Activated naive CD8-positive, alpha-beta T cell treated with anti-CD3 and anti-CD28 coated beads, Interleukin-2, amount 10 ng/mL, durations not matched to agents 7 days and 5 days (primary cell): ENCODE results near the gene SCN8A. TPM values are rescaled to one million over a fixed set of nuclear protein-coding genes. Genes with fewer than 3 reads are reported as not detected.

ENCODE experiments used
- ATAC-seq: fragments of 150-1000 bp; cut with Tn5 transposase; one replicate; pipeline ENCODE4 v1.10.0; 2021; ENCODE audit warnings: low read depth, moderate library complexity
- POLR2A ChIA-PET: fragments of 350-600 bp; sonication (Branson Sonifier 250); formaldehyde crosslinking; loops from one replicate; lab custom pipeline; 2021; ENCODE audit warnings: antibody characterized with exemption; lab: Charles Lee
- DNase-seq: peaks from one replicate; pipeline ENCODE4 v3.0.0; 2021
- H3K27ac Mint-ChIP-seq: one replicate; pipeline ENCODE4 v1.8.0; 2022; ENCODE audit warnings: mild to moderate bottlenecking, mixed read lengths
- H3K27me3 Mint-ChIP-seq: one replicate; pipeline ENCODE4 v1.8.0; 2022; ENCODE audit warnings: mild to moderate bottlenecking, moderate library complexity, mixed read lengths
- H3K36me3 Mint-ChIP-seq: one replicate; pipeline ENCODE4 v1.8.0; 2021; ENCODE audit warnings: mild to moderate bottlenecking, mixed read lengths
- H3K4me1 Mint-ChIP-seq: one replicate; pipeline ENCODE4 v1.8.0; 2021; ENCODE audit warnings: mixed read lengths
- H3K4me3 Mint-ChIP-seq: one replicate; pipeline ENCODE4 v1.8.0; 2022; ENCODE audit warnings: mild to moderate bottlenecking, moderate library complexity, mixed read lengths
- H3K9me3 Mint-ChIP-seq: one replicate; pipeline ENCODE4 v1.8.0; 2021; ENCODE audit warnings: mixed read lengths
- total RNA-seq, 2 experiments: library from RNA; stranded (reverse); gene quantifications; one replicate each; pipeline ENCODE4 v1.2.3, GENCODE V29; 2021

The SCN8A gene
- total RNA-seq, 2 experiments from 2014 or later, result 0.96 to 1.3 TPM

GRCh38 chr12:51721282-51721940 lies 130.4 kb downstream of the SCN8A start:
- peak; percentile 100 for ATAC-seq
- H3K27ac Mint-ChIP-seq, result no peak overlapping the region
- POLR2A ChIA-PET, result no interaction called here

GRCh38 chr12:51722431-51722830 lies 131.4 kb downstream of the SCN8A start:
- POLR2A ChIA-PET, result no interaction called here
- peaks cover 29% of the 10 kb centered on the region for H3K27me3 Mint-ChIP-seq
- H3K4me3 Mint-ChIP-seq, result no peak overlapping the region
- no peak overlapping the region for H3K27ac Mint-ChIP-seq
- H3K9me3 Mint-ChIP-seq, result no peaks in the 10 kb centered on the region
- H3K4me1 Mint-ChIP-seq, result peaks cover 8% of the 10 kb centered on the region
- DNase-seq (no peak), ATAC-seq (no peak)
- no peaks in the 10 kb centered on the region for H3K36me3 Mint-ChIP-seq

More at GRCh38 chr12:51721282-51721940, 130.4 kb downstream of the SCN8A start:
- peaks cover 8% of the 10 kb centered on the region for H3K4me1 Mint-ChIP-seq
- no peaks in the 10 kb centered on the region for H3K36me3 Mint-ChIP-seq
- no peaks in the 10 kb centered on the region for H3K9me3 Mint-ChIP-seq
- peak; percentile 72 for DNase-seq
- peak overlapping the region; percentile 75 for H3K4me3 Mint-ChIP-seq
- peaks cover 29% of the 10 kb centered on the region for H3K27me3 Mint-ChIP-seq

GRCh38 chr12:51726161-51726560 lies 135.1 kb downstream of the SCN8A start:
- ATAC-seq, result no peak
- no peak overlapping the region for H3K27ac Mint-ChIP-seq
- peaks cover 38% of the 10 kb centered on the region for H3K27me3 Mint-ChIP-seq
- DNase-seq, result no peak
- no peaks in the 10 kb centered on the region for H3K36me3 Mint-ChIP-seq
- POLR2A ChIA-PET, result no interaction called here
- no peak overlapping the region for H3K4me3 Mint-ChIP-seq
- H3K4me1 Mint-ChIP-seq, result peaks cover 6% of the 10 kb centered on the region
- H3K9me3 Mint-ChIP-seq, result no peaks in the 10 kb centered on the region

- peaks cover under 1% of the 10 kb centered on the region for H3K4me1 Mint-ChIP-seq
- H3K4me3 Mint-ChIP-seq, result no peak overlapping the region
- H3K27me3 Mint-ChIP-seq, result peaks cover 31% of the 10 kb centered on the region
- no peak for DNase-seq
- POLR2A ChIA-PET, result no interaction called here
- H3K36me3 Mint-ChIP-seq, result no peaks in the 10 kb centered on the region
- ATAC-seq, result no peak
- no peak overlapping the region for H3K27ac Mint-ChIP-seq
- H3K9me3 Mint-ChIP-seq, result no peaks in the 10 kb centered on the region
These were observed 135.9 kb downstream of the SCN8A start for GRCh38 chr12:51726931-51727330.

- Mint-ChIP-seq H3K4me3 (no peak overlapping the region), H3K4me1 (no peaks in the 10 kb centered on the region), H3K27me3 (peaks cover 21% of the 10 kb centered on the region), H3K9me3 (peaks cover 1% of the 10 kb centered on the region), H3K36me3 (peaks cover 2% of the 10 kb centered on the region), H3K27ac (no peak overlapping the region)
- ATAC-seq, result no peak
- DNase-seq, result no peak
- POLR2A ChIA-PET, result no interaction called here
These were observed 138.3 kb downstream of the SCN8A start for GRCh38 chr12:51729331-51729730.

GRCh38 chr12:51730745-51731144 lies 139.7 kb downstream of the SCN8A start:
- POLR2A ChIA-PET, result no interaction called here
- no peak for DNase-seq
- H3K4me3 Mint-ChIP-seq, result no peak overlapping the region
- no peaks in the 10 kb centered on the region for H3K4me1 Mint-ChIP-seq
- H3K36me3 Mint-ChIP-seq, result peaks cover 2% of the 10 kb centered on the region
- H3K9me3 Mint-ChIP-seq, result peaks cover 3% of the 10 kb centered on the region
- peaks cover 21% of the 10 kb centered on the region for H3K27me3 Mint-ChIP-seq
- ATAC-seq, result no peak
- no peak overlapping the region for H3K27ac Mint-ChIP-seq

- Mint-ChIP-seq H3K27ac (no peak overlapping the region), H3K36me3 (no peaks in the 10 kb centered on the region), H3K27me3 (peaks cover 3% of the 10 kb centered on the region), H3K4me1 (peaks cover 3% of the 10 kb centered on the region), H3K4me3 (no peak overlapping the region), H3K9me3 (peaks cover 6% of the 10 kb centered on the region)
- ATAC-seq, result no peak
- DNase-seq, result no peak
- POLR2A ChIA-PET, result no interaction called here
These were observed 149.5 kb downstream of the SCN8A start for GRCh38 chr12:51740536-51740935.

- Mint-ChIP-seq H3K9me3 (peaks cover 6% of the 10 kb centered on the region), H3K36me3 (no peaks in the 10 kb centered on the region), H3K27ac (no peak overlapping the region), H3K4me3 (no peak overlapping the region), H3K4me1 (peaks cover 3% of the 10 kb centered on the region), H3K27me3 (peaks cover 3% of the 10 kb centered on the region)
- POLR2A ChIA-PET, result no interaction called here
- no peak for DNase-seq
- no peak for ATAC-seq
These were observed 153.2 kb downstream of the SCN8A start for GRCh38 chr12:51744235-51744634.

GRCh38 chr12:51744957-51745356 lies 153.9 kb downstream of the SCN8A start:
- POLR2A ChIA-PET, result no interaction called here
- ATAC-seq (no peak), DNase-seq (no peak)
- Mint-ChIP-seq H3K27me3 (peaks cover under 1% of the 10 kb centered on the region), H3K9me3 (peaks cover 6% of the 10 kb centered on the region), H3K4me3 (no peak overlapping the region), H3K36me3 (no peaks in the 10 kb centered on the region), H3K4me1 (peaks cover 3% of the 10 kb centered on the region), H3K27ac (no peak overlapping the region)

GRCh38 chr12:51746416-51746815 lies 155.4 kb downstream of the SCN8A start:
- ATAC-seq (no peak), DNase-seq (no peak)
- H3K4me1 Mint-ChIP-seq, result peaks cover 3% of the 10 kb centered on the region
- no peak overlapping the region for H3K4me3 Mint-ChIP-seq
- H3K9me3 Mint-ChIP-seq, result peaks cover 5% of the 10 kb centered on the region
- H3K27ac Mint-ChIP-seq, result no peak overlapping the region
- H3K27me3 Mint-ChIP-seq, result peaks cover 4% of the 10 kb centered on the region
- POLR2A ChIA-PET, result no interaction called here
- H3K36me3 Mint-ChIP-seq, result no peaks in the 10 kb centered on the region

GRCh38 chr12:51748235-51748634 lies 157.2 kb downstream of the SCN8A start:
- Mint-ChIP-seq H3K36me3 (no peaks in the 10 kb centered on the region), H3K4me3 (no peak overlapping the region), H3K27ac (no peak overlapping the region), H3K4me1 (peaks cover 3% of the 10 kb centered on the region), H3K27me3 (peaks cover 4% of the 10 kb centered on the region), H3K9me3 (no peaks in the 10 kb centered on the region)
- POLR2A ChIA-PET, result no interaction called here
- ATAC-seq, result no peak
- DNase-seq, result no peak

GRCh38 chr12:51749206-51749985 lies 158.4 kb downstream of the SCN8A start:
- no peak overlapping the region for H3K4me3 Mint-ChIP-seq
- no peak overlapping the region for H3K27ac Mint-ChIP-seq
- ATAC-seq (no peak), DNase-seq (no peak)
- no peaks in the 10 kb centered on the region for H3K36me3 Mint-ChIP-seq
- peaks cover under 1% of the 10 kb centered on the region for H3K4me1 Mint-ChIP-seq
- peaks cover 4% of the 10 kb centered on the region for H3K27me3 Mint-ChIP-seq
- POLR2A ChIA-PET, result no interaction called here
- H3K9me3 Mint-ChIP-seq, result no peaks in the 10 kb centered on the region

GRCh38 chr12:51749986-51750317 lies 158.9 kb downstream of the SCN8A start:
- Mint-ChIP-seq H3K27me3 (peaks cover 4% of the 10 kb centered on the region), H3K9me3 (no peaks in the 10 kb centered on the region), H3K36me3 (no peaks in the 10 kb centered on the region), H3K4me1 (no peaks in the 10 kb centered on the region), H3K27ac (no peak overlapping the region), H3K4me3 (no peak overlapping the region)
- ATAC-seq (no peak), DNase-seq (no peak)
- POLR2A ChIA-PET, result no interaction called here

GRCh38 chr12:51751661-51752060 lies 160.6 kb downstream of the SCN8A start:
- no peak overlapping the region for H3K4me3 Mint-ChIP-seq

More at GRCh38 chr12:51751661-51752060, 160.6 kb downstream of the SCN8A start:
- Mint-ChIP-seq H3K27me3 (peaks cover 6% of the 10 kb centered on the region), H3K4me1 (no peaks in the 10 kb centered on the region), H3K27ac (no peak overlapping the region), H3K36me3 (no peaks in the 10 kb centered on the region), H3K9me3 (no peaks in the 10 kb centered on the region)
- ATAC-seq, result no peak
- POLR2A ChIA-PET, result no interaction called here
- DNase-seq, result no peak
